HPDE6-E6E7 (cell line): ENCODE data around the gene CD40.
A peak's percentile ranks its signal among the peaks of the same experiment; 100 is the strongest.
"Not testable (repeated sequence)": the region's sequence is repeated elsewhere in the genome, so short reads cannot be mapped to it uniquely, and the experiment has no call there.

Experiments
- DNase-seq: peaks from one replicate; pipeline ENCODE4 v3.0.0; 2011; ENCODE audit warnings: missing footprints; ENCODE audit errors: extremely low spot score

Gene CD40

DNA sequence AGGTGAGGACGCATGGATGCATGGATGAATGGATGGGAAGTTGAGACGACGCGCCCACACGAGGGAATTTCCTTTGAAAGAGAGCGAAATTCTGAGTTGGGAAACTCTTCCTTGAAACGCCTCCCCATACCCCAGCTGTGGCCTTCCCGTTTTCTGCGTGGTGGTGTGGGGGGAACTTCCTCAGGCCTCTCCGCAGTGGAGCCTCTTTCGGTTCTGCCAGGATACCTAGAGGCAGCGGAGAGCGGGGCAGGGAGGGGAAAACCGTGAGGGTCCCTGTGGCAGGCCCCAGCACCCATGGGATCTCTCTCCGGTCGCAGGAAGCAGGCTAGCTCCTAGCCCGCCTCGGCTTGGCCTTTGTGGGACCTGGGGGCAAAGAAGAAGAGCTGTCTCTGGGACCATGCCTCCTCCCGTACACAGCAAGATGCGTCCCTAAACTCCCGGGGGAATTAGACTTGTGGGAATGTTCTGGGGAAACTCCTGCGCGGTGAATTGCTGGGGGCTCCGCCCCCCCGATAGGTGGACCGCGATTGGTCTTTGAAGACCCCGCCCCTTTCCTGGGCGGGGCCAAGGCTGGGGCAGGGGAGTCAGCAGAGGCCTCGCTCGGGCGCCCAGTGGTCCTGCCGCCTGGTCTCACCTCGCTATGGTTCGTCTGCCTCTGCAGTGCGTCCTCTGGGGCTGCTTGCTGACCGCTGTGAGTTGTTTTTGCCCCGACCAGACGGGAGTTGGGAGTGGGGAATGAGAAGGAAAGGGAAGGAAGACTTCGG lies at the start of gene CD40:
Gene CD40, plus strand, starts transcription at position 611 of the 764 bp plus-strand sequence. Its CDS starts 30 bp downstream, at position 641.
- DNase-seq, result peak; percentile 99

DNA sequence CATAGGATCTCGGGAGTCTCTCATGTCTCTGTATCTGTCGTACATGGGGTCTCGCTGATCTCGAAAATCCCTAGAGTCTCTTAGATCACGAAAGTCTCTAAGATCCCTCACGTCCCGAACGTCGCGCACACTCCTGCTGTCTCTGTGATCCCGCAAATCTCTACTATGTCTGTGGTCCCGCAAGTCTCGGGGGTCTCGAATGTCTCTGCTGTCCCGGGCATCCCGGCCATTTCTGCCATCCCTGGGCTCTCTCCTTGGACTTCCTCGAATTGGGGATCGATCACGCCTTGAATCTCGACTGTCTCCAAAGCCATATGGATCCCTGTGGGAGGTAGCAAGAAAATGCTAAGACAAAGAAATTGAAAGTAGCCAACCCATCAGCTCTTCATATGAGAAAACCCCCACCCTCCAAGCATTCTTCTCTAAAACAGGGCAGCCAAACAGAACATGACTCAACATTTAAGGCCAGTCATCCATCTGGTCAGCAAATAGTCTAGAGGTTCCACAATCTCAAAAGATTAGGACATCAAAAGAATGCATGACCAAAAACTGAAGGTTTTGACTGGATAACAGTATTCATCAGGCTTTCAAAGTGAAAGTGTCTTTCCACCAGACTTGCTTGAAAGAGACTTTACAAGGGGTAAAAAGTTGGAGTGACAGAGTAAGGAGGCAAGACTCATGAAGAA lies 47.8 kb upstream of the CD40 start:
- no peak for DNase-seq

DNA sequence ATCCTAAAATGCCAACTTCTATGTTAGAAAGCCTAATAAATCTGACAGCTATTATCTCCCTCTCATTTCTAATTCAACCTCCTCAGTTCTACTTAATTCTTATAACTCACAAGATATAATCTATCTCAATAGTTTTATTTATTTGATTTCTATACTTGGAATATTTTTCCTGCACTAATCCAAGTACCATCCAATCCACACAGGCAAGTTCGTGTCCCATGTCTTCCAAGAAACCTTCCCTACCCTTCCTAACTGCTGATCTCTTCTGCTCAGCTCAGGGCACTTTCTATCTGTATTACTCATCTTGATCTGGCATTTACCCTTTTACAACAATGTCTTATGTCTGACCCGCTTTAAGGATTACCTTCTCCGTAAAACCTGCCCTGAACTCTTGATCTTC lies 46.5 kb upstream of the CD40 start:
- no peak for DNase-seq

DNA sequence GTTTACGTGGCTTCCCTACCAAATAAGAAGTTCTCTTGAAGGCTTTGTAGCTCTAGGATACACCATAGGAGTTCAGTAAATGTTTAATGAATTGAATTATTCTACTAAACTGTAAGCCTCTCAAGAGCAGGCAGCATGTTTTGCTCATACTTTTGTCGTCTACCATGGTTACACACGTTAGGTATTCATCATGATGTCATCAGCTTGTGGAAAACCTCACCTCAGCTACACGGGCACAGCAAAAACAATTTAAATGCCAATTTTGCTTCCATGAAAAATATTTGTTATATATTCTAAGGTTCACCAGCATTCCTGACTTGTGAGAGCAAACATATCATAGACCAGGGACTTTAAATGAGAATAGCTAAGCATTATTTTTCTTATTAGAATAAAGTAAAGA lies 45.1 kb upstream of the CD40 start:
- DNase-seq, result no peak

DNA sequence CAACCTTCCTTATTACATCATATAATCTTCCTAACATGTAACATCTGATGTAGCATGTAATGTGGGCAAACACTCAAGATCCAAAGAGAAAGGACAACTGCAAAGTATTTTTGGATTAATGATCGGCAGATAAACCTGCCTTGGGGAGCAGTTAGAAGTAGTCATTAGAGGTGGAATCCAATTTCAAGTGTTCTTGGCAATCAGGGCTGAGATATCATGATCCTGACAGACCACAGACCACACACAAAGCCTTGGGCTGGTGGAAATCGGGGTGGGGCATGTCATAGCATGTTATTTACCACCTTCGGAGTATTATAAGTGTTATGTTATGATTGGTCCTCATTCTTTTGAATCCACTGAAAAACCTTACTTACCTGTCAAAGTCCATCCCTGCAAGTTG lies 44.7 kb upstream of the CD40 start:
- DNase-seq, result no peak

DNA sequence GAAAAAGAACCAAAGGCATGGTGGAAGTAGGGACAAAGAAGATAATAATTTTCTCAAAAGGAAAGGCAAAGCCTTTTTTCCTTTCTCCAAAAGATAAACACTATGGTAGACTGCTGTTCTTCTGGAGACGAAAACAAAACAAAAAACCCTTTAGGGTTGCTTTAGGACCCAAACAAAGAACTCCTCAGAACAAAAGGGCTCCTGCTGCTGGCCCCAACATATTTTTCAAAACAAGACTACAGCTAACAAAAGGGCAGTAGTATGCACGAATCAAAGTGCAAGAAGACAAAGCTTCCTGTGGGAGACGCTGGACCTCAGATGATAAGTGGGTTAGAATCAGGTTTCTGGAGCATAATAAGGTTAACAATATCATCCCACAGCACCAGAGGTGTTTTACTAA lies 44.1 kb upstream of the CD40 start:
- DNase-seq, result no peak

DNA sequence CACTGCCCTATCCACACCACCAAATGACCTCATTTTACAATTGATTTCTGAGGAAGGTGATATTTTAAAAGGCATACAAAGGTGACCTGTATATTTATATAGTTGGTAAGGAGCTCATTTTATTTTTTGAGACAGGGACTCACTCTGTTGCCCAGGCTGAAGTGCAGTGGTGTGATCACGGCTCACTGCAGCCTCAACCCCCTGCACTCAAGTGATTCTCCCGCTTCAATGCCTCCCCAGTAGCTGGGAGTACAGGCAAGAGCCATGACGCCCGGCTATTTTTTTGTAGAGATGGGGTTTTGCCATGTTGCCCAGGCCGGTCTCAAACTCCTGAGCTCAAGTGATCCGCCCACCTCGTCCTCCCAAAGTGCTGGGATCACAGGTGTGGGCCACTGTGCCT lies 41.3 kb upstream of the CD40 start:
- DNase-seq, result no peak

DNA sequence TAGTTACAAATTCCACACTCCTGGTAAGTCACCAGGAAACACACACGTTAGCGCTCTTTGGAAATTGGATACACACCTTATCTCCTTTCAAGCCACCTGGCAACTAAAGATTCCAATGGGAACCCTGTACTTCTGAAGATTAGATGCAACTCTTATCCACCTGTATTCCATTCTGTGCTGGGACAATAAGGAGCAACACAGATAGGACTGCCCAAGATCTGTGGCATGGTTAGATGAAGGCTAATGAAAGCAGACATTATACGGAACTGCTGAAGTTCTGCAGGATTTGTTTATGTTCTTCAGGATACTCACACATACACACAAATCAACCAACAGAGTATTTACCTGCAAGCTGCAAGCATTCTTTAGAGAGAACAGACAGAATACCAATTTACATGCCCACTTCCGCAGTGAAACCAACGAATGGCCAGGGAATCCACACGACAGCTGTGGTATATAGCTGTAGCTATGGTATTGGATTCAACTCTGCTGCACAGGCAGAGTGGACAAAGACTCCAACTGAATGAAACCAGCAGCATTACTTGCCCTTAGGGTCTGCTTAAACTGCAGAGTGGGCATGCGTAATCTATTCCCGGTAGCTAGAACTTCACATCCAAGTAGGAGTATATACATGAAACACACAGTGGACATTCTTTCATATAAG lies 40.3 kb upstream of the CD40 start:
- no peak for DNase-seq

DNA sequence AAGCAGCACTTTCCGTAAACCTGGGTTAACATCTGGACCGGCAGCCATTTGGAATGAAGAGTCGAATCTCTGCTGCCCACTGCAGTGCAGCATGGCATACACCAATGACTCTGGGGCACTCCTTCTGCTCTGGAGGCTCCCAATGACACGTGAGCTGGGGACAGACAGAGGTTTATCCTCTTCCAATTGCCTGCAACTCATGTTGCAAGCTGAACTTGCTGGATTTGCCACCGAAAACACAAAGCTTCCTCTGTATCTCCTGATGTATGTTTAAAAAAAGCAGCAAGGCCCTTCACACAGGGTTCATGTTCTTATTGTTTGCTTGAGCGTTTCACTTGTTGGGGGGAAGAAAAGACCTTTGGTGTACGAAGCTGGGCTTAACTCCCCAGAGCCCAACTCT lies 39.2 kb upstream of the CD40 start:
- no peak for DNase-seq

DNA sequence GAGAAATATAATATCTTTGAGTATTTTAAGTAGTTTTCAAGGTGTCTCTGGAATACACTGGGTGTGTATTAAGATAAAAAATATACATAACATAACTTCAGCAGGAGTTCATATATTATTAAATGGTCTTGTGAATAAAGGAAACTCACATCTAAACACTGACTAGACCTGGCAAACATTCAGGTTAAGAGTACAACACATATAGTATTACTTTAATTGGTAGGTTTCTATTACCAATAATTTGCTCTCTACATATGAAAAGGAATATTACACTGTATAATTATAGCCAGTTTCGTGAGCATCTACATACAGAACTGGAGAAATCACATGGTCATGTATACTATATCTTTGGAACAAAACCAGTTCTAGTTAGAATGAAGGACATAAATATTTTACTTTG lies 37.0 kb upstream of the CD40 start:
- DNase-seq, result no peak

DNA sequence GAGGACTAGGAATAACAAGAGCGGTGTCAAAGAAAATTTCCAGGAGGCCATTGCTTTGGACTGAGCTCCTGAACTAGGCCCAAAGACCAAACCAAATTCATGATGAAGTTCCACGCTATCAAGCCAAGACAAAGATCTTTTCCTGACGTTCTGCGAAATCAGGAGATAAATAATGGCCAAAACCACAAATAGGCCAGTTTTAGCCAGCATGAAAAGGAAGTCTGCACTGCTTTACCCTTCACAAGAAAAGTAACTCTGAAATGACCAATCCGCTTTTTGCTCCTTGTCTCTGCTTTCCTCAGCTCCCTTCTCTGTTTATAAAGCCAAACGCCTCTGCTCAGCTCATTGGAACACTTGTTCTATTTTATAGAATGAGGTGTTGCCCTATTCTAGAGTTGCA lies 35.0 kb upstream of the CD40 start:
- no peak for DNase-seq

DNA sequence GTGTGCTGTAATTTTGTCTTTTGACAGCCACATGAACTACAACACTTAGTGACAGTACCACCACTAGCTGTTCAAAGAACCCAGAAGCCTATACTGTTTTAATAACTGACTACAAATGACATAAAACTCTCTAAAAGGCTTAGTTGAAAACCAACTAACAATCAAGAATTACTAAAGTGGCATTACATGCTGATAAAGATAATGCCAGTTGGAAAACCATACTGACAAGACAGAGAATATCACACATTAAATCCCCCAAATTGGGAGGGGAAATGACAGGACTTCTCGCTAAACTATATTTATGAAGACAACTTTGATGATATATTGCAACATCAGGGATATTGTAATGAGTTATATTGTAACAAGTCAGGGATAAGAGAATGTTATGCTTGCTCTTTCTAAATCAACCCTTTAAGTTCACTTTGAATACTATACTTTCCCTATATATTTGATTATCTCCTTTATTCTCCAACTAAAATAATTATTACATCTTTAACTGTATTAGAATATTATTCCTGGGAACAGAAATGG lies 34.5 kb upstream of the CD40 start:
- no peak for DNase-seq

DNA sequence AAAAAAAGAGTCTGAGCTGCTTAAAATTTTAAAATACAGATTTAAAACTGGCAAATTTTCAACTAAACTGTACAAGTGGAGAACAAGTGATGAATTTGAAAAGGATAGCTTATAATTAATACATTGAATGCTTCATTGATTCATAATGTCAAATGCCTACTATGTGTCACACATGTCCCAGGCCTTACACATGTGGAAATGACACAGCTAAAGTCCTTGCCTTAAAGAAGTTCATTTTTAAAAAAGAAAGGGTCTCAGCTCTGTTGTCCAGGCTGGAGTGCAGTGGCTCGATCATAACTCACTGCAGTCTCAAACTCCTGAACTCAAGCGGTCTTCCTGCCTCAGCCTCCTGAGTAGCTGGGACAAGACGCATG lies 33.3 kb upstream of the CD40 start:
- no peak for DNase-seq

DNA sequence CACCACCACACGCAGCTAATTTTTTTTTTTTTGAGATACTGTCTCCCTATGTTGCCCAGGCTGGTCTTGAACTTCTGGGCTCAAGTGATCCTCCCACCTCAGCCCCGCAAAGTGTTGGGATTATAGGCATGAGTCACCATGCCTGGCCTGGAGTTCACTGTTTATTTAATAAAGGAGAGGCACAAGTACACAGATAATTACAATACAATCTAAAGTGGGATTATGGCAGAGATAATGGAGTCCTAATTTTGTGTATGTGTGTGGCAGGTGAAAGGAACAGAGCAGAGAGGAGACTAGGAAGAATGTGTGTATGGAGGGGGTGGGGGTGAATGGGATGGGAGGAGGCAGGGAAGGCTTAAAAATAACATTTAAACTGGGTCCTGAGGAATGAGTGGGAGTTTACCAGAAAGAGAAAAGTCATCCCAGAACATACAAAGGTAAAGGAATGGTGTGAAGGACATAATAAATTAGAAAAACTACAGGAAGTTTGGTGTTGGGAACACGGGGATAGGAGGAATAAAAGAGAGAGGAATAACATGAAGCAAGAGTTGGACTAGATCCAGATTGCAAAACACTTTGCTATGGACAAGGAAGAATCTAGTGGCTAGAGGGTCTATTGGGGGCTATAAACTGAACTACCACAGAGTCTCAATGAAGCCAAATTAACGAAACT lies 32.8 kb upstream of the CD40 start:
- DNase-seq, result no peak

DNA sequence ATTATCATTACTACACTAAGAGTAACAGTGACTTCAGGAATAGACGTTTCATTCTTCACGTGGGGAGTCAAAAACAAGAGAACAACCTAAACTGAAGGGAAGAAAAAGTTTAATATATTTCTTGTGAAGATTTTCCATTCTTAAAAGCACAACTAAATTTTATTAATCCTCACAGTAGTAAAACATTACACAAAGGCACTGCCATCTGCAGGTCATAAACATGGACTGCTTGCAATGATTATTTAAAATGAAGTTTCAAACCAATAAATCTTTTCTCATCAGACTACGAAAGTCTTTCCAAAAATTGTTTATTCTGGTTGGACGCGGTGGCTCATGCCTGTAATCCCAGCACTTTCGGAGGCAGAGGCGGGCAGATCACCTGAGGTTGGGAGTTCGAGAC lies 31.0 kb upstream of the CD40 start:
- no peak for DNase-seq

DNA sequence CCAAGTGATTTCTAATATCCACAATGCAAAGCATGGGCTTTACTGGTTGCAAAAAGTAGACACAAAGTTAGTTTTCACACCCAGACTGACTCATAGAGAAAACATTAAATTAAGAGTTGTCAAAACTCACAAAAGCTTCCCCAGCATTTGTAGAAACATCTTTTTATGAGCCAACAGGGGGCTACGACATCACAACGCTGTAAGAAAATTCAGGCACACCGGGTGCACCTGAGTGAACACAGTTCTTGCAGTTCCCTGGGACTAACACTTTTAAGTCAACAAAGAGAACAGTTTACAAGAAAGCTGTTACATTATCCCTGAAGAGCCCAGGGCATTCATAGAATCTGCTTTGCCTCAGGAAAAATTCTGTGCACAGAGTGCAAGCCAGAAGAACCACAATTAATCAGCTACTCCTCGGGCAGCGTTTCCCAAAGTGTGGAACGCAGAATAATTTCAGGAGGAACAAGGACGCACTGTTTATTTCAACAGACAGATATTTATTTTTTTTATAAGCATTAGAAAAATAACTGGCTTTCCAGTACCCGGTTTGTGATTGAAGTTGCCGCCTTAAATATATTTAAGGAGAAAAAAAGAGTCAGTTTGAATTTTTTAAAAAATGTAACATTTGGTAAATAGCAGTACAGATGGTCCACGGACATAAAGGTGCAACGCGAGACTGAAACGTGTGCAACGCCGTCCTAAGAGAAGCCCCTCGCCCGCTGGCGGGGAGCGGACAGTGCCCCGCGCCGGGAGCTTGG lies 29.5 kb upstream of the CD40 start:
- DNase-seq, result no peak

DNA sequence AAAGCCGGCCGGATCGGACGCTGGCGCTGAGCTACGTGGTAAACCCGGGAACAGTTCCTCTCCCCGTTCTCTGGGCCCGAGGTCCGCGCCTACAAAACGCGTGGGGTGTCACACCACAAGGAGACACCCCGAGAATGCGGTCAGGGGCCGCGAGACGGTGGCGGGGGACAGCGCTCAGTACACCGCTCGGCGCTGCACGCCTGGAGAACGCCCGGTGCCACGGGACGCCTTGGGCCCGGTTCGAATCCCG lies 29.0 kb upstream of the CD40 start:
- DNase-seq, result peak; percentile 49

DNA sequence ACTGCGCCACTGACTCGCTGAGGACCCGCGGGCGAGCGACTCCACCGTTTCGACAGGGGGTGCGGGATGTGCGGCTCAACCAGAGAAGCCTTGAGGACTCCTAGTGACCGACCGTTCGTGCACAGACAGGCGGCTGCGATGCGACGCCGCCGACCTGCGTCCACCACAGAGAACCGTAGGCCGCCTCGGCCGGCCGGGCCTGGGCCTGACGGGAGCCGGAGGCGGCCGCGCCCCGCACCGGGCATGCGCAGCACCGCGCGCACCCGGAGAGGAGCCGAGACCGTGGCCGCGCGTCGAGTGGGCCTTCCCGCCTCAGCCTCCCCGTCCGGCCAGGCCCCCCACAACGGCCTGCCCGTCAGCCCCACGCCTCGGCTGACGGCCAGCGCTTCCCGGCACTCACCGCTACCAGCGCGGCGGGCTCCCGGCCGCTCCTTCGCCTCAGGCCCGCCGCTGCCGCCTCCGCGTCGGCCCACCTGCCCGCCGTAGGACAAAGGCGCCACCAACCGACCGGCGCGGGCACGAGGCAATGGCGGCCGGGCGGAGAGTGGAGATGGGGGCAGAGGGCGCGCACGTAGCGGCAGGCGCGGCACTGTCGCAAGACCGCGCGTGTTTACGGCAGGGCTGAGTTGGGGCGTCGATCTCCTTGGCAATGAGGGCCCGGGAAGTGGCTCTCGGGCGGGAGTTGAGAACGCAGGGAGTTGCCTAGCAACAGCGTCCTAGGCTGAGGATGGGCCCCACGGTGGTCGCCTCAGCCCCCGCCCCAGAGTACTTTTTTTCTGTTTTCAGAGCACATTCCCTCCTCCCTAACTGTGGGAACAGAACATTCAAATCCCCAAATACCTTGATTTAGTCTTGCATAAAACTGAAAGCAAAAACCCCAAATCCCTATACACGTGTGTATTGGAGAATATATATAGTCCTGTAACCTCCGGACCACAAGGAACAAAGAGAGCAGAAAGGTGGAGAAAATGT lies 28.4 kb upstream of the CD40 start, which contains the start of gene NCOA5:
Gene NCOA5, minus strand, starts transcription at position 546 of the 972 bp plus-strand sequence. CDS start 10,538 bp downstream, outside the sequence.
- DNase-seq, result peak; percentile 99

DNA sequence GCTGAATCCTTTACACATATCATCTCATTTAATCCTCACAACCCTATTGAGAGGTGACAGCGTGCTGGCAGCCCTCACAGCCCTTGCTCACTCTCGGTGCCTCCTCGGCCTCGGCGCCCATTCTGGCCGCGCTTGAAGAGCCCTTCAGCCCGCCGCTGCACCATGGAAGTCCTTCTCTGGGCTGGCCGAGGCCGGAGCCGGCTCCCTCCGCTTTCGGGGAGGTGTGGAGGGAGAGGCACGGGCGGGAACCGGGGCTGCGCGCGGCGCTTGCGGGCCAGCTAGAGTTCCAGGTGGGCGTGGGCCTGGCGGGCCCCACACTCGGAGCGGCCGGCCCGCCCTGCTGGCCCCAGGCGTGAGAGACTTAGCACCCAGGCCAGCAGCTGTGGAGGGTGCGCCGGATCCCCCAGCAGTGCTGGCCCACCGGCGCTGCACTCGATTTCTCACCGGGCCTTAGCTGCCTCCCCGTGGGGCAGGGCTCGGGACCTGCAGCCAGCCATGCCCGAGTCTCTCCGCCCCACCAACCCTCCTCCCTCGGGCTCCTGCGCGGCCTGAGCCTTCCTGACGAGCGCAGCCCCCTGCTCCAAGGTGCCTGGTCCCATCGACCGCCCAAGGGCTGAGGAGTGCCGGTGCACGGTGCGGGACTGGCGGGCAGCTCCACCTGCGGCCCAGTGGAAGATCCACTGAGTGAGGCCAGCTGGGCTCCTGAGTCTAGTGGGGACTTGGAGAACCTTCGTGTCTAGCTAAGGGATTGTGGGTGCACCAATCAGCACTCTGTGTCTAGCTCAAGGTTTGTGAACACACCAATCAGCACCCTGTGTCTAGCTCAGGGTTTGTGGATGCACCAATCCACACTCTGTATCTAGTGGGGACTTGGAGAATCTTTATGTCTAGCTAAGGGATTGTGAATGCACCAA lies 26.2 kb upstream of the CD40 start:
- not testable (repeated sequence) for DNase-seq
